NCI-H1048 (cell line): ENCODE results near the gene MORN3.
"Not testable (repeated sequence)": the region's sequence is repeated elsewhere in the genome, so short reads cannot be mapped to it uniquely, and the experiment has no call there.

Source experiments
- DNase-seq: peaks from one replicate; lab custom pipeline; 2025; lab: John Stamatoyannopoulos, UW

The MORN3 gene

DNA sequence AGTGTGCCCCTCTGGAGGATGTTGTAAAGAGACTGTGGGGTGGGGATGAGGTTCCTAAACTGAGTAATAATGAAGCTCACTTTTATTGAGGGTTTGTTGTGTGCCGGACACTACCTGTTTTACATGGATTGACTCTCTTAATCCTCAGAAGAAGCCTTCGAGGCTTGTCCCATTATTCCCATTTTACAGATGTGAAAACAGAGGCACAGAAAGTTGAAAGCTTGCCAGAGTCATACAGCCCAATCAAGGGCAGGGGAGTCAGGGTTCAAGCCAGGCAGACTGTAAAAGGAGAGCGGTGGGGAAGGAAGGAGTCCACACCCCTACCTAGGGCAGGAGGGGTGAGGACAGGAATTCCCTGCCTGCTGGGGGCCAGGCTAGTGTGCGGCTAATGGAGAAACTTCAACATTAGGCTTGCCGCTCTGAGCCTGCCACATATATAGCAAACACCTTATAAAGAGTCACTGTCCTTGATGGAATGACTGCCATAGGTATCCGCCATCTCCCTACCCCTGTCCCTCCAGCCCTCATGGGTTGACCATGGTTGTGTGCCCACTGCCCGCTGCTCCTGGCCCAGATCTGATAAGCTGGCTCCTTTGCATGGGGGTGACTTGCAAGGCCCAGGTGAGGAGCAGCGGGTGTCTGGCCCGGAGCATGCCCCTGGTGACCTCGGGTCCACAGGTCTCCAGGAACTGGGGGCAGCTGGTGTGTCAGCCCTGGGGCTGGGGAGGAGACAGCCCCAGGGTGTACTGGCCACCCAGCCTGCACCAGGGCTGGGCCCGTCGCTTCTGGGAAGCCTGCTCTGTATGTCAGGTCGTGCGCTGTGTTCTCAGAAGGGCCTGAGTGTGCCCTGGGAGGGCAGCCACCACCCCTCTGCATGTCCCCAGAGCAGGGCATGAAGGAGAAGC lies 30.9 kb downstream of the MORN3 start:
- DNase-seq: no peak

- DNase-seq: no peak
Observed at GRCh38 chr12:121637231-121637914, 32.1 kb downstream of the MORN3 start.

DNA sequence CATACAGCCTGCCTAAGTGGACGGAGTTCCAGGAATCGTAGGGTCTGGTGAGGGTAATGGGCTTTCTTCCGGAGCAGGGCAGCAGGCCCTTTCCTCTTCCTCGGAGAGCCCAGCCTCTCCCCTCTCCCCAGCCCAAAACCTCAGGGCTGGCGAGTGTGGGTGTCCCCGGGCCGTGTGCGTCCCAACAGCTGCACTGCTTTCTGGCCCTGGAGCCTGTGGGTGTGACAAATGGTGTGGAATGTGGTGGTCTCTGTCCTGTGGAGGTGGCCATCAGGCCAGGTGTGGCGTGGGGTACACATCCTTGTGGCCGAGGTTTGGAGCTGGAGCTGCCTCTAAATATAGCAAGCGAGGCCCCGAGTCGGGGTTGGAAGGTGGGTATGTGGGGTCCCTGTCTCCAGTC lies 34.6 kb downstream of the MORN3 start:
- no peak for DNase-seq

- not testable (repeated sequence) for DNase-seq
Observed at GRCh38 chr12:121633833-121634196, 35.6 kb downstream of the MORN3 start.

DNA sequence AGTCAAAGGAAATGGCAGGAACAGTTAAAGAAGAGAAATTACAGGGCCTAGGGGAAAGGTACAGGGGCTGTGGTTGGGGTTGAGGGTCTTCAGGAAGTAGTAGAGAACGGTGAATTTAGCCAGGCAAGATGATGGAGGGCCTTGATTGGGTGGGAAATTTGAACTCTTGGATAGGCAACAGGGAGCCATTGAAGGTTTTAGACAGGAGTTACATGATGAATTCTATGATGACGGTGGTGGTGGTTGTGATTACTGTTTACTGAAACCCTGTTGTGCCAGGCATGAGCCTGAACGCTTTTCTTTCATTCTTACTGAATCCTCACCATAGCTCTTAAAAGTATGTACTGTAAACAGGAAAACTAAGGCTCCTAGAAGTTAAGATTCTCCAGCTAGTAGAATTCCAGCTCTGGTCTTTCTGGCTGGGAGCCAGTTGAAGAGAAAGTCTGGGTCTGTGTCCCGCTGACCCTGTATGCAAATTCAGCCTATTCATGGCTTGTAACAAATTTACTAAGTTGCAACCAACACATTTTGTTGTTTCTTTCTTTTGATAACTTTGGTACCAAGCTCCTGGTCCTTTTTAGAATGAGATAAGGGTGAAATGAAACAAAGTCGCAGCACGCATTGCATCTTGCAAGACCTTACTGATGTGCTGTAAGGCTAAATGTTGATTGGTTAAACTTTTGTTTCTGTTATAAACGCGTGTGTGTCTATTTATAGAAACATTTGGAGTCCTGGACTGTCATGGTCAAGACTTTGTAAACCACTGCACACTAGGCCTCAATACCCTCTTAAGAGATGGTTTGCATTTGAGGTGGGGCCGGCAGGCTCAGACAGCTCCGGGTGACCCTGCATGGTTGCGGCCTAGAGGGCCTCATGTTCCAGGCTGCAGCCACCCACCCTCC lies 37.1 kb downstream of the MORN3 start:
- no peak for DNase-seq

- no peak for DNase-seq
Observed at GRCh38 chr12:121630791-121631355, 38.6 kb downstream of the MORN3 start.

DNA sequence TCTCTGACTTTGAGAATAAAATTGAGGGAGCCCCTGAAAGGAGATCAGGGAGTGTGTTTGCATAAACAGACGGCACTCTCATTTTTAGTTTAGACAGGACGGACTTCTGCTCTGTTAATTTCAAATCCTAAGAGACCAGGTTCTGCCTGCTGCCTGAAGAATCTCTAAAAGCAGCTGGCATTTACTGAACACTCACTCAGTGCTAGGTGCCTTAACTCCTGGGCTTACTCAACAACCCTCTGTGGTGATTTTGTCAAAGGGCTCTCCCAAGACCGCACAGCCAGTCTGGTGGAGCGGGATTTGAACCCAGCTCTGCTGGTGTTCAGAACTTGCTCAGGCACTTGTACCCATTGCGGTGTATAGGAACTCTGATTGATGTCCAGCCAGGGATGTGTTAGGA lies 40.9 kb downstream of the MORN3 start:
- no peak for DNase-seq

DNA sequence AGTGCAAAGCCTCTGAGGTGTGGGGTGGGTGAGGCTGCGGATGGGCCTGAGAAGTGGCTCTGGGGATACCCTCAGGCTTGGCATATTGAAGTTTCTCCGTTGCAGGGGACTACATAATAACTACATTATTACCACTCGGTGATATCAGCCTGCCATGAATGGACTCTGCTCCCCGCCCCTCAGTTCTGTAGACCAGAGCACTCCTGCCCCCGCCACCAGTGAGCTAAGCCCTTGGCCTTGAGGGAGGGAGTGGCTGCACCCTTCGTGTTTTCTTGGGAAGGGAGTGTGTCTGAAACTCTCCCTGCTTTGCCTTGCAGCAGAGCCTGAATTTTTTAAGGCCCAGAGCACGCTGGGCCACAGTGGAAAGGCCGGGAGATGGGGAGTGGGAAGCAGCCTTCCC lies 41.4 kb downstream of the MORN3 start:
- DNase-seq: no peak

DNA sequence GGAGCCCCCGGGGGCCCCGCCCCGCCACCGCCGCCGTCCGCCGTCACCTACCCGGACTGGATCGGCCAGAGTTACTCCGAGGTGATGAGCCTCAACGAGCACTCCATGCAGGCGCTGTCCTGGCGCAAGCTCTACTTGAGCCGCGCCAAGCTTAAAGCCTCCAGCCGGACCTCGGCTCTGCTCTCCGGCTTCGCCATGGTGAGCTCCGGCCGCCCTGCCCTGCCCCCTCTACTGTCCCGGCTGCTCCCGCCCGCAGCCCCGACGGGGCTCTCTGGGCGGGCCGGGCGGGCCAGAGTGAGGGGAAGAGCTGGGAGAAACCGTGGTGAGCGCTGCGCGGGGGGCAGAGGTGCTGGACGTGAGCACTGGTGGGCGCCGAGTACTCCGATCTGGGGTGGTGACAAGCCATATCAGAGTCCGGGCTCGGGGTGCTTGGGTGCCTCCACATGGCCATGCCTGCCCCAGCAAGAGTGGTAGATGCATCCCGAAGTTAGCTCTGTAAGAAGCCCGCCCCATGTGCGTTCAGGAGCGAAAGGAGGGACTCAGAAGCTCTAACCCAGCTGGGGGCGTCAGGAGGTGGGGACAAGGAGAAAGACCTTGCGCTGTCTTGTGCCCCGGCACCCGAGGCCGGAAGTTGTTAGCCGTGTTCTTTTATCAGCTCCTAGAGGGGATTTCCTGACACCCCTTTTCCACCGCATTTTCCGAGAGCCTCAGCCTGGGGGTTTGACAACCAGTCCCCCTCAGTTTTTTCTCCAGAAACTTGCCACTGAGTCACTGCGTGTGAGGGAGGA lies 42.4 kb downstream of the MORN3 start:
- no peak for DNase-seq

DNA sequence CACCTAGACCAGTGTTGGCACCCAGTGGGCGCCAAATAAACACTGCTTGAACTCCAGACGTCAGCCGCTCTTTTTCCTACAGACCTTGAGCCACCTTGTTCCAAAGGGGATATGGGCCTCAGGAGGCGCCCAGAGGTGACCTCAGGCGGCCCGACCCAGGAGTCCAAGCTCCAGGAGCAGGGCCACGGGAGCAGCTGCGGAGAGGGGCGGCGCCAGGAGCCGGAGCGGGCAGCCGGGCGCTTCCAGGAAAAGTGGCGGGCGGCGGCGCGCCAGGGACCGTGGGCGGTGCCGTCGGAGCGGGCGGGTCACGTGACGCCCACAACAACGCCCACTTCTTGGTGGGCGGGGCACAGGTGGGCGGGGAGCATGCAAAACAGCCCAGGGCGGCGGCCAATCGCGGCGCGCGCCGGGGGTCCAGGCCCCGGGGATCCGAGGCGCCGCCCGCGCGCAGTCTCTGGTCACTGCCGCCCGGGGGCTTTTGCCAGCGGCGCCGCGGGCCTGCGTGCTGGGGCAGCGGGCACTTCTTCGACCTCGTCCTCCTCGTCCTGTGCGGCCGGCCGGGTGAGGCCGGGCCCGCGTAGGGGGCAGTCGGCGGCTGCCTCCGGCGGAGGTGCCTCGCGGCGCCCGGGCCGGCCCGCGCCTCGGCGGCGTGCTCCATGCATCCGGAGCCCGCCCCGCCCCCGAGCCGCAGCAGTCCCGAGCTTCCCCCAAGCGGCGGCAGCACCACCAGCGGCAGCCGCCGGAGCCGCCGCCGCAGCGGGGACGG lies 43.2 kb downstream of the MORN3 start, which contains the start of gene ORAI1:
TSS of gene ORAI1 (plus strand) at position 444 of the 766 bp plus-strand sequence.
- peak; percentile 75 for DNase-seq

DNA sequence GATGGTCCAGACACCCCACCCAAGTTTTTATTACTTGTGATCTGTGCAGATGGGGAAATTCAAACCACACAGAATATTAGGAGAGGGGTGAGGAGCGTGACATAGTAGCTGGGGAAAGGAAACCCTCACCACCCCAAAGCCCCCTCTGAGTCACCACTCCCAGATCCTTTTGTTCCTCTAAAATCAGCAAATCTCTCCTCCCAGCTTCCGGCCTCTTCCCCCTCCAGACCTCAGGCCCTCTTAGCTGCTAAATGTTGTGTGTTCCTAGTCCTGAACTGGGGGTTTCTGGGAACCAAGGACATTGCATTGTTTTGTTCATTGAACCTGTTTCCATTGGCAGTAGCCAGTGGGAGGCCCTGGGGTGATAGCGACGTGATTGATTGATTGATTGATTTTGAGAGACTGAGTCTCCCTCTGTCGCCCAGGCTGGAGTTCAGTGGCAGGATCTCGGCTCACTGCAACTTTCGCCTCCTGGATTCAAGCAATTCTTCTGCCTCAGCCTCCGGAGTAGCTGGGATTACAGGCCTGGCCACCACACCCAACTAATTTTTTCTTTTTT lies 49.0 kb downstream of the MORN3 start:
- DNase-seq: no peak

GRCh38 chr12:121618659-121619233 lies 50.7 kb downstream of the MORN3 start:
- no peak for DNase-seq

DNA sequence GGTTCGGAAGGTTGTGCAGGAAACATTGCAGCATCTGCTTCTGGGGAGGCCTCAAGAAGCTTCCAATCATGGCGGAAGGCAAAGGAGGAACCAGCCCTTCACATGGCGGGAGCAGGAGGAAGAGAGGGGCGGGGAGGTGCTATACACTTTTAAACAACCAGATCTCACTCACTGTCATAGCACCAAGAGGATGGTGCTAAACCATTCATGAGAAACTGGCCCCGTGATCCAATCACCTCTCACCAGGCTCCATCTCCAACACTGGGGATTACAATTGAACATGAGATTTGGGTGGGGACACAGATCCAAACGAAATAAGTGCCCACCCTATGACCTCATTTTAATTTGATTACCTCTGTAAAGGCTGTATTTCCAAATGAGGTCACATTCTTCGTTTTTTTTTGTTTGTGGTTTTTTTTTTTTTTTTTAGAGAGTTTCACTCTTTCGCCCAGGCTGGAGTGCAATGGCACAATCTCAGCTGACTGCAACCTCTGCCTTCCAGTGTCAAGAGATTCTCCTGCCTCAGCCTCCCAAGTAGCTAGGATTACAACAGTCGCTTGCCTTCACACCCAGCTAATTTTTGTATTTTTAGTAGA lies 54.5 kb downstream of the MORN3 start:
- no peak for DNase-seq

DNA sequence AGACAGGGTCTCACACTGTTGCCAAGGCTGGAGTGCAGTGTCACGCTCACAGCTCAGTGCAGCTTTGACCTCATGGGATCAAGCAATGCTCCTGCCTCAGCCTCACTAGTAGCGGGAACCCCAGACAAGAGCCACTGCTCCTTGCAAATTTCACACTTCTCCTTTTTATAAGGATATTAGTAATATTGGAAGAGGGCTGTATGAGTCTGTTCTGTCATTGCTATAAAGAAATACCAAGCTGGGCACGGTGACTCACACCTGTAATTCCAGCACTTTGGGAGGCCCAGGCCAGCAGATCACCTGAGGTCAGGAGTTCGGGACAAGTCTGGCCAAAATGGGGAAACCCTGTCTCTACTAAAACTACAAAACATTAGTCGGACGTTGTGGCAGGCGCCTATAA lies 56.0 kb downstream of the MORN3 start:
- no peak for DNase-seq

- no peak for DNase-seq
Observed at GRCh38 chr12:121611306-121611705, 58.1 kb downstream of the MORN3 start.

DNA sequence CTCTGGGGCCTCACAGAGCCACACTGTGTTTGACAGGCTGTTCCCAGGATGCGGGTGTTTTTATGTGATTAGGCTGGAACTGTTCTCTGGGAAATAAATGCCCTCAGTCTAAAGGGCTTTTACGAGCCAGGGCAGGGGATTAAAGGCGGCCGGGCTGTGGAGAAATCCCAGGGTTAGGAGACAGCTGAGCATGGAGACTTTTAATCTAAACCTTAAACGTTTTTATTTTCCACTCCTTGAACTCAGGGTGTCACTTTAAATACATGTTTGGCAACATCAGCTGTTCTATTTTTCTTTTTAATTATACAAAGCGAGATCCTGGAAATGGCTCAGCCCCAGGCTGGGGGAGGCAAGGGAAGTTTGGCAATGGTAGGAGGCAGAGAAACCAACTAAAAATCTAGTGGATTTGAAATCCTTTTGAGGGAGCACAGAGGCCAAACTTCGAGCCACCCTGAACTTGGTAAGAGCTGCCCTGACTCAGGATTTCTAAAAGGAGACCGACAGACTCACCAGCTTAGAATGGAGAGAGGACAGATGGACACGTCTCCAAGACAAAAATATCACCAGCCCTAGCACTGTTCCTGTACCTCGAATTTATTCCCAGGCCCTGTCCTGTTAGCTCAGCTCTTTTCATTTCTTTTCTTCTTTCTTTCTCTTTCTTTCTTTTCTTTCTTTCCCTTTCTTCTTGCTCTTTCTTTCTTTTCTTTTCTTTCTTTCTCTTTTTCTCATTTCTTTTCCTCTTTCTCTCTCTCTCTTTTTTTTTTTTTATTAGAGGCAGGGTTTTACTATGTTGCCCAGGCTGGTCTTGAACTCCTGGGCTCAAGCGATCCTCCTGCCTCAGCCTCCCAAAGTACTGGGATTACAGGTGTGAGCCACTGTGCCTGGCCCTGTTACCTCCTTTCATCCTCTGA lies 59.0 kb downstream of the MORN3 start:
- DNase-seq: no peak

- no peak for DNase-seq
Observed at GRCh38 chr12:121608301-121608700, 61.2 kb downstream of the MORN3 start.

- DNase-seq: no peak
Observed at GRCh38 chr12:121603581-121603980, 65.9 kb downstream of the MORN3 start.
